DND-41 (cell line): ENCODE measurements around the gene ADGRG4.

Experiments used
- EZH2 ChIP-seq: IDR thresholded peaks from 3 replicates; pipeline ENCODE4 v1.6.1; 2012; ENCODE audit warnings: borderline replicate concordance, low read depth, mild to moderate bottlenecking, moderate library complexity, low read length, inconsistent platforms; ENCODE audit not compliant: severe bottlenecking
- TF ChIP-seq, protein P1 (sequence below): IDR thresholded peaks from 2 replicates; pipeline ENCODE4 v1.5.1; 2012; ENCODE audit warnings: borderline replicate concordance, low read length, moderate library complexity, mild to moderate bottlenecking; ENCODE audit not compliant: poor library complexity, severe bottlenecking; ENCODE audit errors: extremely low read depth

DNA sequence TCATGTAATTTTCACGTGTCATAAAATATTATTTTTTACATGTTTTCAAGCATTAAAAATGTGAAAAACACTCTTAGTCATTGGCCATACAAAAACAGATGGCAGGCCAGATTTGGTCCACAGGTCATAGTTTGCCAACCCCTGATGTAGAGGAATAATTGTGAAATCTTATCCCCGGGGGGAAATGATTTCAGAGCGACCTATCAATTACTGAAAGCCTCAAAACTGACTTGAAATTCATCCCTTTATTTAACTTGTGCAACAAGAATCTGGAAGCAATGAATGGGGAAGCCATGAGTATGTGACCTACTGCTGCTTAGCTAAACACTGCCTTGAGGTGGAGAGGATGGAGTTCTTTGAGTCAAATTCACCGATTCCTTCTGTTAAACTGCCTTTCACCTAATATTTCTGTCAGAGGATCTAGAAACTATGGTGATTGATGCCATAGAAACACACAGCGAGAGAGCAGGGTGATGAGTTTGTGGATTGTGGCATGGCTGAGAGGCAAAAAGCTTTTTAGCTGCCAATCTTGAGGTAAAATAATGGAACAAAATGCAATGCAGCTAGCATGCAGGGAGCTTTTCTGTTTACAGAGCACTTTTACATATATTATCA lies 156.6 kb downstream of the ADGRG4 start:
- TF ChIP-seq, protein P1, sequence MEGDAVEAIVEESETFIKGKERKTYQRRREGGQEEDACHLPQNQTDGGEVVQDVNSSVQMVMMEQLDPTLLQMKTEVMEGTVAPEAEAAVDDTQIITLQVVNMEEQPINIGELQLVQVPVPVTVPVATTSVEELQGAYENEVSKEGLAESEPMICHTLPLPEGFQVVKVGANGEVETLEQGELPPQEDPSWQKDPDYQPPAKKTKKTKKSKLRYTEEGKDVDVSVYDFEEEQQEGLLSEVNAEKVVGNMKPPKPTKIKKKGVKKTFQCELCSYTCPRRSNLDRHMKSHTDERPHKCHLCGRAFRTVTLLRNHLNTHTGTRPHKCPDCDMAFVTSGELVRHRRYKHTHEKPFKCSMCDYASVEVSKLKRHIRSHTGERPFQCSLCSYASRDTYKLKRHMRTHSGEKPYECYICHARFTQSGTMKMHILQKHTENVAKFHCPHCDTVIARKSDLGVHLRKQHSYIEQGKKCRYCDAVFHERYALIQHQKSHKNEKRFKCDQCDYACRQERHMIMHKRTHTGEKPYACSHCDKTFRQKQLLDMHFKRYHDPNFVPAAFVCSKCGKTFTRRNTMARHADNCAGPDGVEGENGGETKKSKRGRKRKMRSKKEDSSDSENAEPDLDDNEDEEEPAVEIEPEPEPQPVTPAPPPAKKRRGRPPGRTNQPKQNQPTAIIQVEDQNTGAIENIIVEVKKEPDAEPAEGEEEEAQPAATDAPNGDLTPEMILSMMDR, result no peak
- TF ChIP-seq EZH2, result no peak
